Measurements from ENCODE around the gene THEMIS.

Gene THEMIS

GRCh38 chr6:127857051-127857637 is 43.7 kb downstream of the THEMIS start:
- no peak overlapping the region for H3K4me3 ChIP-seq (replicated peaks in 1 of 2; ENCODE audit: low read depth in 2 of 2, low read length in 2 of 2)
- DNase-seq (ENCODE audit: low read depth in 2 of 2) = peak in 1 of 2 donors; percentile 20
- no peak for TF ChIP-seq CTCF (IDR thresholded peaks at IDR 0.05; ENCODE audit: low read depth, low read length)

- H3K4me3 ChIP-seq (replicated peaks in 1 of 2; ENCODE audit: low read depth in 2 of 2, low read length in 2 of 2) = no peak overlapping the region
- TF ChIP-seq CTCF (IDR thresholded peaks at IDR 0.05; ENCODE audit: low read depth, low read length) = peak; percentile 61
Measured at GRCh38 chr6:127855542-127856159, 45.2 kb downstream of the THEMIS start.

GRCh38 chr6:127854009-127854408 is 46.8 kb downstream of the THEMIS start:
- DNase-seq (ENCODE audit: low read depth in 2 of 2) = peak; percentile 14 to 44
- H3K4me3 ChIP-seq (replicated peaks in 1 of 2; ENCODE audit: low read depth in 2 of 2, low read length in 2 of 2) = no peak overlapping the region
- no peak for TF ChIP-seq CTCF (IDR thresholded peaks at IDR 0.05; ENCODE audit: low read depth, low read length)

More at GRCh38 chr6:127855542-127856159, 45.2 kb downstream of the THEMIS start:
- peak; percentile 66 to 71 for DNase-seq (ENCODE audit: low read depth in 2 of 2)

- TF ChIP-seq CTCF (IDR thresholded peaks at IDR 0.05; ENCODE audit: low read depth, low read length) = no peak
- DNase-seq (ENCODE audit: low read depth in 2 of 2) = peak in 1 of 2 donors; percentile 55
- H3K4me3 ChIP-seq (replicated peaks in 1 of 2; ENCODE audit: low read depth in 2 of 2, low read length in 2 of 2) = no peak overlapping the region
Measured at GRCh38 chr6:127851197-127851596, 49.7 kb downstream of the THEMIS start.

- no peak for TF ChIP-seq CTCF (IDR thresholded peaks at IDR 0.05; ENCODE audit: low read depth, low read length)
- no peak overlapping the region for H3K4me3 ChIP-seq (replicated peaks in 1 of 2; ENCODE audit: low read depth in 2 of 2, low read length in 2 of 2)
- DNase-seq (ENCODE audit: low read depth in 2 of 2) = no peak
Measured at GRCh38 chr6:127845242-127845641, 55.6 kb downstream of the THEMIS start.

GRCh38 chr6:127844529-127844928 is 56.3 kb downstream of the THEMIS start:
- no peak for DNase-seq (ENCODE audit: low read depth in 2 of 2)
- no peak overlapping the region for H3K4me3 ChIP-seq (replicated peaks in 1 of 2; ENCODE audit: low read depth in 2 of 2, low read length in 2 of 2)
- no peak for TF ChIP-seq CTCF (IDR thresholded peaks at IDR 0.05; ENCODE audit: low read depth, low read length)

All from cardiac fibroblast (primary cell).